Stimulated activated CD4-positive, alpha-beta T cell treated with anti-CD3 and anti-CD28 coated beads, Interleukin-12 subunit alpha, Interleukin-12 subunit beta, amount 100 ng/mL, for 4 hours (primary cell): ENCODE results near the gene RABEP2.
"Not testable (repeated sequence)": the region's sequence is repeated elsewhere in the genome, so short reads cannot be mapped to it uniquely, and the experiment has no call there.

Experiments
- DNase-seq: peaks from one replicate; pipeline ENCODE4 v3.0.0-alpha.2; 2020

RABEP2 gene, protein sequence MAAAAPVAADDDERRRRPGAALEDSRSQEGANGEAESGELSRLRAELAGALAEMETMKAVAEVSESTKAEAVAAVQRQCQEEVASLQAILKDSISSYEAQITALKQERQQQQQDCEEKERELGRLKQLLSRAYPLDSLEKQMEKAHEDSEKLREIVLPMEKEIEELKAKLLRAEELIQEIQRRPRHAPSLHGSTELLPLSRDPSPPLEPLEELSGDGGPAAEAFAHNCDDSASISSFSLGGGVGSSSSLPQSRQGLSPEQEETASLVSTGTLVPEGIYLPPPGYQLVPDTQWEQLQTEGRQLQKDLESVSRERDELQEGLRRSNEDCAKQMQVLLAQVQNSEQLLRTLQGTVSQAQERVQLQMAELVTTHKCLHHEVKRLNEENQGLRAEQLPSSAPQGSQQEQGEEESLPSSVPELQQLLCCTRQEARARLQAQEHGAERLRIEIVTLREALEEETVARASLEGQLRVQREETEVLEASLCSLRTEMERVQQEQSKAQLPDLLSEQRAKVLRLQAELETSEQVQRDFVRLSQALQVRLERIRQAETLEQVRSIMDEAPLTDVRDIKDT

DNA sequence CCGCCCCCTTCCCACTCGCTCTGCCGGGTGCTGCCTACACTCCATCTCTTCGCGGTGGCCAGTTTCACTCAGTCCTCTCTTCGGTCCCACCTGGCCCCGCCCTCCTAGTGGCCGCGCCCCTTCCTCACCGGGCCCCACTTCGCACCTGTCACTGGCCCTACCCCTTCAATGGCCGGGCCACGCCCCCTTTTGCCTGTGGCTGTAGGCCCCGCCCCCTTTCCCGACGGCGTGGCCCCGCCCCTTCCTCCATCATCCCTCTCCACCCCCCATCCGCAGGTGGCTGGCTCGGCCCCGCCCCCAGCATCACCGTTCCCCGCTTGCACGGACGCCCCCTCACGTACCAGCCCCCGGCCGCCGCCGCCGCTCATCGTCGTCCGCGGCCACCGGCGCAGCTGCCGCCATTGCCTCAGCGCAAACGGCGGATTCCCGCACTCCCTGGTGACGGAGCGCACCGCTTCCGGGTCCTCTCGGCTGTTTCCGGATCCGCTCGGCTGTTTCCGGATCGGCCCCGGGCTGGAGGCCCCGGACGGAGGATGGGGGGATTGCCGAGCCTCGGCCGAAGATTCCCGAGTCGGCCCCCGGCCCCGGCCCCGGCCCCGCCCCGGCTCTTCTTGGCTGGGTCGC, at the start of gene RABEP2:
RABEP2 (minus strand) TSS at position 477 of the 624 bp plus-strand sequence; CDS start at position 402, 75 bp downstream.
- peak; percentile 98 for DNase-seq

DNA sequence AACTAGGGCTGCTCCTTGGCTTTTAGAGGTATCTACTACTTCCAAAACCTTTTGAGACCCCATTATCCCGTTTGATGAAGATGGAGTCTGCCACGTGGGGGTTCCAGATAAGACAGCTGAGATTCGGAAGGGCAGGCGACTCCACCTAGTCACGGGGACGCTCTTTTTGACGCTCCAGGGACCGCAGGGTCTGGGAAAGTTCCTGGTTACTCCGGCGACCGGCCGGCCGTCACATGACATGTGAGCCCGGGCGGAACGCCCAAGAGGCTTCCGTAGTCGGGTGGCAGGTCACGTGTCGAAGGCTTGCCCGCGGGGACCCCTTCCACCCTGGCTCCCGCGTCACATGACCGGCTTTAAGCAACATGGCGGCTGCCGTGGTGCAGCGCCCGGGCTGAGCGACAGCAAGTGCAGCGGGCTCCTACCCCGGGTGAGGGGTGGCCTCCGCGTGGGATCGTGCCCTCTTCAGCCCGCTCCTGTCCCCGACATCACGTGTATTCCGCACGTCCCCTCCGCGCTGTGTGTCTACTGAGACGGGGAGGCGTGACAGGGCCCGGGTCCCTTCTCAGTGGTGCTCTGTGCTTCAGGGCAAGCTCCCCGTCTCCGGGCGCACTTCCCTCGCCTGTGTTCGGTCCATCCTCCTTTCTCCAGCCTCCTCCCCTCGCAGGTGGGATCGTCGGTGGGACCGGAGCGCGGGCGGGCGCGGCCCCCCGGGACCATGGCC, 49.6 kb upstream of the RABEP2 start, which contains the start of gene SPNS1:
SPNS1 (plus strand) TSS at position 342 of the 721 bp plus-strand sequence; CDS start at position 716, 374 bp downstream.
- DNase-seq, result peak; percentile 88

DNA sequence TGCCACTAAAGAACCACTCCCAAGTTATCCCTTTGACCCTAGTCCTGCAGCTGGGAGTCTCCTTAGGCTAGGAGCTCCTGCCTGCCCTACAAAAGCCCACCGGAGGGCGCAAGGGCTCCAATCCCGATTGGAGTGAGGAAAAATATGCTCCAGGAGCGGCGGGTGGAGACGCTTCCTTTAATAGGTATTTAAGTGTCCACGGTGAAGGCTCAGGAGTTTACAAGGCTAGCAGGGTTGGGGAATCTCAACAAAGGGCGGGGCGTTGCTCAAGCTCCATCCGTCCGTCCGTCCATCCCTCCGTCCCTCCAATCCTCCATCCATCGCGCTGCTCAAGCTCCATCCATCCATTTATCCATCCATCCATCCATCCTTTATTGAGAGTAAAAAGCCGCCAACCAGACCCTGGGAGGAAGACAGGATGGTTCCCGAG, 49.0 kb upstream of the RABEP2 start:
- DNase-seq, result no peak

DNA sequence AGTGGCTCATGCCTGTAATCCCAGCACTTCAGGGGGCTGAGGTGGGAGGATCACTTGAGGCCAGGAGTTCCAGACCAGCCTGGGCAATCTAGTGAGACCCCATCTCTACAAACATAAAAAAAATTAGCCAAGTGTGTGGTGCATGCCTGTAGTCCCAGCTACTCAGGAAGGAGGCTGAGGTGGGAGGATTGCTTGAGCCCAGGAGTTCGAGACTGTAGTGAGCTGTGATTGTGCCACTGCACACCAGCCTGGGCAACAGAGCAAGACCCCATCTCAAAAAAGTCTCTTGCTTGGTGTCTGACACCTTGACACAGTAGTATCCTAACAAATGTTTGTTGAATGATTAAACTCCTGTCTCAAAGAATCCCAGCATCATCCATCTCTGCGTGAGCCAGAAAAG, 44.7 kb upstream of the RABEP2 start:
- not testable (repeated sequence) for DNase-seq

DNA sequence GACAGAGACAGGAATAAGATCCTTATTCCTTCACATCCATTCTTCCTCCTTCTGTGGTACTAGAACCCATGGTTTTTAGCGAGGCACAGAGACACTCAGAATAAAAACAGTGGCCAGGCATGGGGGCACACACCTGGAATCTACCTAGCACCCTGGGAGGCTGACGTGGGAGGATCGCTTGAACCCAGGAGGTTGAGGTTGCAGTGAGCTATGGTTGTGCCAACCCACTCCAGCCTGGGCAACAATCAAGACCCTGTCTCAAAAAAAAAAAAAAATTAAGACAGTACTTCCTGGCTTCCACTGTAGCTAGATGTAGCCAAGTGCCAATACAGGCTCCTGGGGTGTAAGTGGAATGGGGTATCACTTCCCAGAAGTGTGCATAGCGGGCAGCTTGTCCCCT, 42.1 kb upstream of the RABEP2 start:
- DNase-seq, result no peak

DNA sequence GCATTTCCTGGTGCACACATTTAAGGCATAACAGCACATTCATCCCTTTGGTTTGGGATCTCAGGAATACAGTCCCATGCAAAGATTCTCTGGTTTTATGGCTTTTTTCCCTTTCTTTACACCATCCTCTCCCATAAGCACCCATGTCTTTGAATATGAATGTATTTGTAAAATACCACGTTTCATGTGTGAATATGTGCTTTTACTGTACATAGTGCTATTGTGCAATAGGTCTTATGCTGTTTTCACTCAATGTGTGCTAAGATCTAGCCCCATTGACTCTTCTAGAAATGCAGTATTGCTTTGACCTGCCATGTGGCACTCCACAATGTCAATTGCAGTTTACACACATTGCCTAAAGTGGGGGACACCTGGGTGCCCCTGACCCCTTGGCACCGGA, 39.5 kb upstream of the RABEP2 start:
- no peak for DNase-seq

DNA sequence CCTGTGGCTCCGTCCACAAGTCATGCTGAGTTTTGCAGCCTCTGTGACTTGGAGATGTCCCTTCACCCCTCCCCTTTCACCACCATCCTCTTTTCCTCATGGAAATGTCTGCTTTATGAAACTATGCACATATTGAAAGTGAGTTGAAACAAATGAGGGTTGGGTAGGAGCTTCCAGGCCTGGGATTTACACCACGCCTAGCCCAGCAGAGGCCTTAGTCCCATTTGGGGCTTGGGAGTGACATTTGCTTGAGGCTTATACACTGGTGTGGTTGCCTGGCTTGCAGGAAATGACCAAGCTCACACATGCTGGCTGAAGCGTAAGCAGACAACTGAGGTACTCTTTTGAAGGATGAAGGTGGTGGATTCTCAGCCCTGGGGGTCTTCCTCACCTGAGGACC, 39.0 kb upstream of the RABEP2 start:
- no peak for DNase-seq

DNA sequence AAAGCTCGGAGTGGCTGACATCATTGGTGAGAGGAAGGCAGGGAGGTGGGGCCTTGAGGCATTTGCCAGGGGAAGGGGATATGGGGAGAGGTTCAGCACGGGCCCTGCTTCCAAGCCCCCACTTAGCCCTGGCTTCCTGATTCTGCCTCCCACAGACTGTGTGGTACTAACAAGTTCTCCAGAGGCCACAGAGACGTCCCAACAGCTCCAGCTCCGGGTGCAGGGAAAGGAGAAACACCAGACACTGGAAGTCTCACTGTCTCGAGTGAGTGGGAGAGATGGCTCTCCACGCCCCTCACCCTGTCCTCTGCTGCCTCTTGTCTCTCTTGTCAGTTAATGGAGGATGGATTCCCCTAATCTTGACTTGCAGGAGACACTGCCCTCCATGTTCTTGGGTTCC, 33.8 kb upstream of the RABEP2 start:
- DNase-seq, result no peak

DNA sequence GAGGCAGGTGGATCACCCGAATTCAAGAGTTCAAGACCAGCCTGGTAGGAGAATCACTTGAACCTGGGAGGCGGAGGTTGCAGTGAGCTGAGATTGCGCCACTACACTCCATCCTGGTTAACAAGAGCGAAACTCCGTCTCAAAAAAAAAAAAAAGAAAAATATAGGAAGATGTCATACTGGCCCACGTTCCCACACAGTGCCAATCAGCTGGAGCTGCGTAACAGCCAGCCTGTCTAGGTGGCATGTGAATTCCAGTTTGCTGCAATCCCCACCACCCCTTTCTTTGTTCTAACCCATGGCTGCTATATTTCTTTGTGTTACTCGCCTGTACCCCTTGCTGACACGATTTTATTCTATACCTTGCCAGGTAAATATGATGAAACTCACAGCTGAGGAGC, 33.2 kb upstream of the RABEP2 start:
- no peak for DNase-seq

DNA sequence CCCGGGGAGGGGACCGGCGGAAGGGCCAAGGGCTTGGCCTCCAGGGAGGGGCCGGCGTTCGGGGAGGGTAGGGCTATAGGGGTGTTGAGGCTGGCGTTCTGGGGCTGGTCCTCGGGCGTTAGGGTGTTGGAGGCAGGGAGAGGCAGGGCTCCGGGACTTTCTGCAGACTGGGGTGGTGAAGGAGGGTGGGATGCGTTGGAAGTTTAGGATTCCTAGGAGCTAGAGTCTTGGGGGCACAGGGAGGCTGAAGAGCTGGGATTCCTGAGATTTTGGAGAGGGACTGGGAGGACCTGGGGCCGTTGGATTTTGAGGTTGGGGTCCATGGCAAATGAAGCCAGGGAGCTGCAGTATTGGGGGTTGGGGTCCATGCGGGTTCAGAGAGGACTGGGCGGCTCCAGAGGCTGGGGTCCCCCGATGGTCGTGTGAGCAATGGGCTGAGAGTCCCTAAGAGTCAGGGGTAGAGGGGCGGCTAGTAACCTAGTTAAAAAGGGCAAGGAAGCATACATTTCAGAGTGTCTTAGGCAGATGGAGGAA, 26.4 kb upstream of the RABEP2 start:
- DNase-seq, result no peak

DNA sequence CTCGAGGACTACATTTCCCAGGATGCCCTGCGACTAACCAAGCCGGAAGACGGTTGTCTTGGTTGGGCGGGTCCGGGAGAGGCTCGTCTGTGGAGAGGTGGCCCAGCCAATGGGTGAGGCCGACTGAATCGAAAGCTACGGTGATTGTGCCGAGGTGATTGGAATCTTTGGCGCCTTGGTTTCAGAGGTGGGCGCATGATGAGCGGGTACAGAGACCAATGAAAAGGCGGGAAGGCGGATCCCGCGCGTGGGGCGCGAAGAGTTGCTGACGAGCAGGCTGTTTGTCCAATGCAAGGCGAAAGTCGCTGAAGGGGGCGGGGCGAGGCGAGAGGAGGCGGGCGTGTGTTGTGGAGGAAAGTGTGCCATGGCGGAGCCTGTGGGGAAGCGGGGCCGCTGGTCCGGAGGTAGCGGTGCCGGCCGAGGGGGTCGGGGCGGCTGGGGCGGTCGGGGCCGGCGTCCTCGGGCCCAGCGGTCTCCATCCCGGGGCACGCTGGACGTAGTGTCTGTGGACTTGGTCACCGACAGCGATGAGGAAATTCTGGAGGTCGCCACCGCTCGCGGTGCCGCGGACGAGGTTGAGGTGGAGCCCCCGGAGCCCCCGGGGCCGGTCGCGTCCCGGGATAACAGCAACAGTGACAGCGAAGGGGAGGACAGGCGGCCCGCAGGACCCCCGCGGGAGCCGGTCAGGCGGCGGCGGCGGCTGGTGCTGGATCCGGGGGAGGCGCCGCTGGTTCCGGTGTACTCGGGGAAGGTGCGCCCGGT, 25.8 kb upstream of the RABEP2 start, which contains the start of gene NFATC2IP:
NFATC2IP (plus strand) TSS at position 290 of the 762 bp plus-strand sequence; CDS start at position 365, 75 bp downstream.
- DNase-seq, result peak; percentile 99

DNA sequence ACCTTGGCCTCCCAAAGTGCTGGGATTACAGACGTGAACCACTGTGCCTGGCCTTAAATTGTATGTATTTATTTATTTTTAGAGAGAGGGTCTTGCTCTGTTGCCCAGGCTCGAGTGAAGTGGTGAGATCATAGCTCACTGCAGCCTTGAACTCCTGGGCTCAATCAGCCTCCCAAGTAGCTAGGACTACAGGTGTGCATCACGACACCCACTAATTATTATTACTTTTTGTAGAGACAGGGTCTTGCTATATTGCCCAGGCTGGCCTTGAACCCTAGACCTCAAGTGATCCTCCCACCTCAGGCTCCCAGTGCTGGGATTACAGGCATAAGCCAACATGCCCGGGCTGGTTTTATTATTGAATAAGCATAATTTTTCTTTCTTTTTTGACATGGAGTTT, 21.6 kb upstream of the RABEP2 start:
- no peak for DNase-seq

DNA sequence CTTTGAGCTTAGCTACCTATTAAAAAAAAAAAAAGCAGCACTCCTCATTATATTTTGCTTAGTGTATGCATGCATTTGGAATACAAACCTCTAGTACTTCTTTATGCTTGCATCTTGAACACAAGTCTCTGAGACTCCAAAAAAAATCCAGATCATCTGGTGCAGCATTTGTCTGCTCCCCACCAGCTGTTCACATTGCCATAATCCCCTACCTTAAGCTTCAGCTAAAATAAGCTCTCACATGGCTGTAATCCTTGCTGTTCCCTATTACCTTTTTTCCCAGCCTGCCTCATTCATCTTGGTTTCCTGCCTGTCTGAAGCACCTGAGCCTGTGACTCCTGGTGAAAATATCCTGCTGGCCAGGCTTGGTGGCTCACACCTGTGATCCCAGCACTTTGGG, 18.2 kb upstream of the RABEP2 start:
- no peak for DNase-seq

DNA sequence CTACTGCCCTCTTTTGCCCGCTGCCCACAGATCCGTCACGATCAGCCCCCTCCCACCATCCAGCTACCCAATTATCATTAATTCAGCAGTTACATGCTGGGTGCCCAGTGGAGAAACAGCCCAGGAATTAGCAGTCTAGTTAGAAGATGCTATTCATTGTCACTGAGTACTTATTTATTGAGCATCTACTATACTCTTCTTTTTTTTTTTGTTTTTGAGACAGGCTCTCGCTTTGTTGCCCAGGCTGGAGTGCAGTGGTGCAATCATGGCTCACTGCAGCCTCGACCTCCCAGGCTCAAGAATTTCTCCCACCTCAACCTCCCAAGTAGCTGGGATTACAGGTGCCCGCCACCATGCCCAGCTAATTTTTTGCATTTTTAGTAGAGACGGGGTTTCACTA, 14.8 kb upstream of the RABEP2 start:
- DNase-seq, result not testable (repeated sequence)

DNA sequence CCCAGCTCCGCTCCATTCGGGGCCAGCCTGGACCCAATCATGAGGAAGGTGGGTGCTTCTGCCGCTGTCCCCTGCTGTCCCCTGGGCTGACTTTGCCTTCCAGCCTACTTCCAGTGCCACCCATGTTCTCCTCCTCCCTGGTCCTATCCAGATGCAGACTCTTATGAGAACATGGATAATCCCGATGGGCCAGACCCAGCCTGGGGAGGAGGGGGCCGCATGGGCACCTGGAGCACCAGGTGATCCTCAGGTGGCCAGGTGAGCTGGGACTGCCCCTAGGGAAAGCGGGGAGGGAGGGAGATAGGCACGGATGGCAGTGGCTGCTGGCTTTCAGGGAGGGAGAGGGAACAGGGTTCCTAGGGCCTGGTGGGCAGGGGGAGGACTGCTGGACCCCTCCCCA, 13.7 kb upstream of the RABEP2 start:
- no peak for DNase-seq

DNA sequence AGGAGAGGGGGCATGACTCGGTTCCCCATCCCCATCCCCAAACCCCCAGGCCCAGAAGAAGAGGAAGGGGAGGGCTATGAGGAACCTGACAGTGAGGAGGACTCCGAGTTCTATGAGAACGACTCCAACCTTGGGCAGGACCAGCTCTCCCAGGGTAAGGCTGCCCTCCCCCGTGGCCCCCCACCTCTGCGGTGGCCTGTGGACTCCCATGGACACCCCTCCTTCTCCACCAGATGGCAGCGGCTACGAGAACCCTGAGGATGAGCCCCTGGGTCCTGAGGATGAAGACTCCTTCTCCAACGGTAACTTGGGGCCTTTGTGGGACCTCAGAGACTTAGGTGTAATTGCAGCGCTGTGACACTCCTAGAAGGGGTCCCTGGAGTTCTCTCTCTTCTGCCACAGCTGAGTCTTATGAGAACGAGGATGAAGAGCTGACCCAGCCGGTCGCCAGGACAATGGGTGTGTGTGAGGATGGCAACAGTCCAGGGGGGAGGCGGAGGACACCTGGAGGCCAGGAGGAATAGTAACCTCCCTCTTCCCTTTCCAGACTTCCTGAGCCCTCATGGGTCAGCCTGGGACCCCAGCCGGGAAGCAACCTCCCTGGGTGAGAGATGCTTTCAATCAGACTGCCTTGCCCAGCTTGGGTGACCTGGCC, 12.3 kb upstream of the RABEP2 start:
- no peak for DNase-seq

DNA sequence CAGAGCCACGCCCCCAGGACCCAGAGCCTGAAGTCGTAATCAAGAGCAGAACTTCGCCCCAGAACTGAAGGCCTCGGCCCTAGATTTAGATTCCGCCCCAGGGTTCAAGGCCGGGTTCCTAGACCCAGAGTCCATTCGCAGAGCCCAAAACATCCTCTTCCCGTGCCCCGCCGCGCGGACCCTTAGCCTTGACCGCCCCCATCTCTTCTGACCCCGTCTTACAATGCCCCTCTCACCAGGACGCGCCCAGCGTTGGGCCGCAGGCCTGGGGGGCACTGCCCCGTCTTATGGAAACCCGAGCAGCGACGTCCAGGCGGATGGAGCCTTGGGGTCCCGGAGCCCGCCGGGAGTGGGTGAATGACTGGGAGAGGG, 11.7 kb upstream of the RABEP2 start:
- no peak for DNase-seq

DNA sequence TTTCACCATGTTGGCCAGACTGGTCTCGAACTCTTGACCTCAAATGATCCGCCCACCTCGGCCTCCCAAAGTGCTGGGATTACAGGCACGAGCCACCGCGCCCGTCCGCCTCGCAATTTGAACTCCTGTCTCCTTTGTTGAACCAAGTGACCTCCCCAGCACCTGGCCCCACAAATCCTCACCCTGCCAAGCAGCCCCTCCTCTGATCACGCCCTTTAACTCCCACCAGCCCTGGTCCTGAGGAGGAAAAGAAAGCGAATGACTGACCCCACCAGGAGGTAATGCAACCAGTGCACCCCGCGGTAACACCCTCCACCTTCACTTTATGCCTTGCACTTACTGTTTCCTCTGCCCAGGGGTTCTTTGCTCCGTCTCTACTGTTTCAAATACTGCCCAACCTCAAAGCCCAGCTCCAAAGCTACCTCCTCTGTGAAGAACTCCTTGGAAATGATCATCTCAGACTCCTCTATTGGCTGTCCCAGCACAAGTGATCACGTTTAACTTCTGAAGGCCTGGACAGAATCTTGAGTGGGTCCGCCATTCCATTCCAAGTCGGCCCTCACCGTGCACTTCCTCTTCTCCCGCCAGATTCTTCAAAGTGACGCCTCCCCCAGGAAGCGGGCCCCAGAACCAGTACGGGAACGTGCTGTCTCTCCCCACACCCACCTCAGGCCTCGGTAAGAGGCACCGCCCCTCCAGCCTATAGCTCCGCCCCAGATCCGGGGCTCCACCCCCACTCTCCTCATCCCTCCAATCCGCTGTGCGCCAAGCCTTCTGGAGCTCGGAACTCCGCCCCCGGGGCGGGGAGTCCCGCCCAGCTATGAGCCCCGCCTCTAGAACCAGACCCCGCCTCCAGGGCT, 11.1 kb upstream of the RABEP2 start:
- DNase-seq, result peak; percentile 81

DNA sequence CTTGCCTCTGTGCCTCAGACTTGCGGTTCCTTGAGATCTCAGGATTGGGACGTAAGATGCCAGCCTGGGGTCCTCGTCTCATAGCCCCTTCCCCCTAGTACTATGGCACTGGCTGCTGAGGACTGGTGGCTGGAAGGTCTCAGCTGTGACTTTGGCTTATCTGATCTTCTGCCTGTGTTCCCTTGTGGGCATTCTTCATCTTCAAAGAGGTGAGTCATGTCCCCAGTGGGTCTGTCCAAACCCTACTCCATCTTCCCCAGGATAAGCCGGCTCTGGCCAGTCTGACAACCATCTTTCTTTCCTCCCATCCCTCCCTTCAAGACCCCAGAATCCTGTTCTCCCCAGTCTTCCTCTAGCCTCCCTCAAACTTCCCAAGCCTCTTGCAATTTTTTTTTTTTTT, 10.3 kb upstream of the RABEP2 start:
- no peak for DNase-seq

DNA sequence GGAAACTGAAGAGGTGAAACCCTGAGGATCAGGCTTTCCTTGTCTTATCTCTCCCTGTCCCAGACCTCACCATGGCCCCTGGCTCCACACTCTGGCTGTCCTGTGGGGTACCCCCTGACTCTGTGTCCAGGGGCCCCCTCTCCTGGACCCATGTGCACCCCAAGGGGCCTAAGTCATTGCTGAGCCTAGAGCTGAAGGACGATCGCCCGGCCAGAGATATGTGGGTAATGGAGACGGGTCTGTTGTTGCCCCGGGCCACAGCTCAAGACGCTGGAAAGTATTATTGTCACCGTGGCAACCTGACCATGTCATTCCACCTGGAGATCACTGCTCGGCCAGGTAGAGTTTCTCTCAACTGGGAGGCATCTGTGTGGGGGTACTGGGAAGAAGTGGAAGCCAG, 8.1 kb upstream of the RABEP2 start:
- DNase-seq, result no peak
